OCI-LY1 (cell line): ENCODE data around the gene NFATC2IP.
"Not testable (repeated sequence)": the region's sequence is repeated elsewhere in the genome, so short reads cannot be mapped to it uniquely, and the experiment has no call there.

Source experiments
- H2AFZ ChIP-seq: fragments of 200-600 bp; sonication (generic), shearing (Covaris generic); 2 replicates; pipeline ENCODE4 v1.6.0; 2014; ENCODE audit warnings: antibody characterized with exemption, mild to moderate bottlenecking, low read length
- H3F3A ChIP-seq: fragments of 200-600 bp; sonication (generic), shearing (Covaris generic); 2 replicates; pipeline ENCODE4 v1.6.0; 2014; ENCODE audit warnings: mild to moderate bottlenecking, antibody characterized with exemption, low read length, moderate library complexity; ENCODE audit not compliant: insufficient read depth
- H3K27ac ChIP-seq: fragments of 200-600 bp; sonication (generic); 2 replicates; pipeline ENCODE4 v1.5.1; 2014; ENCODE audit warnings: low read length, mixed run types, mild to moderate bottlenecking, low read depth; ENCODE audit not compliant: poor library complexity, severe bottlenecking
- H3K27me3 ChIP-seq: fragments of 200-600 bp; sonication (generic); 2 replicates; pipeline ENCODE4 v1.6.0; 2014; ENCODE audit warnings: antibody characterized with exemption, mild to moderate bottlenecking, low read length, moderate library complexity; ENCODE audit not compliant: insufficient read depth
- H3K36me3 ChIP-seq: fragments of 200-600 bp; sonication (generic); 2 replicates; pipeline ENCODE4 v1.6.1; 2014; ENCODE audit warnings: mild to moderate bottlenecking, antibody characterized with exemption, low read length, moderate library complexity, mixed read lengths; ENCODE audit not compliant: insufficient read depth
- H3K4me1 ChIP-seq: fragments of 200-600 bp; sonication (generic); 2 replicates; pipeline ENCODE4 v1.5.1; 2014; ENCODE audit warnings: mild to moderate bottlenecking, low read length, moderate library complexity; ENCODE audit not compliant: insufficient read depth, severe bottlenecking
- H3K4me2 ChIP-seq: fragments of 200-600 bp; sonication (generic), shearing (Covaris generic); 2 replicates; pipeline ENCODE4 v1.6.1; 2014; ENCODE audit warnings: low read length
- H3K4me3 ChIP-seq: fragments of 200-600 bp; sonication (generic); 2 replicates; pipeline ENCODE4 v1.5.1; 2014; ENCODE audit warnings: low read length, low read depth, mild to moderate bottlenecking, mixed read lengths; ENCODE audit not compliant: poor library complexity, severe bottlenecking
- H3K79me2 ChIP-seq: fragments of 200-600 bp; shearing (Covaris generic); 2 replicates; pipeline ENCODE4 v1.6.1; 2016; ENCODE audit warnings: mixed run types, low read length, mixed read lengths; ENCODE audit not compliant: insufficient read depth
- H3K9ac ChIP-seq: fragments of 200-600 bp; sonication (generic), shearing (Covaris generic); 2 replicates; pipeline ENCODE4 v1.6.1; 2014; ENCODE audit warnings: mild to moderate bottlenecking, low read length, mixed read lengths
- H3K9me2 ChIP-seq: fragments of 200-600 bp; sonication (generic), shearing (Covaris generic); 2 replicates; pipeline ENCODE4 v1.6.1; 2014; ENCODE audit warnings: low read depth, mild to moderate bottlenecking, low read length, mixed read lengths
- H3K9me3 ChIP-seq: fragments of 200-600 bp; shearing (Covaris generic); 2 replicates; pipeline ENCODE4 v1.6.1; 2014; ENCODE audit warnings: low read length, mixed read lengths
- H4K20me1 ChIP-seq: fragments of 200-600 bp; sonication (generic), shearing (Covaris generic); 2 replicates; pipeline ENCODE4 v1.6.0; 2016; ENCODE audit warnings: mild to moderate bottlenecking, low read length; ENCODE audit not compliant: insufficient read depth
- EZH2 ChIP-seq: fragments of 200-600 bp; sonication (generic), shearing (Covaris generic); IDR thresholded peaks from 2 replicates; pipeline ENCODE4 v1.8.0; 2017; ENCODE audit warnings: borderline replicate concordance, mixed run types, mild to moderate bottlenecking, antibody characterized with exemption, low read length, moderate library complexity, mixed read lengths
- TF ChIP-seq, protein P1 (sequence below): fragments of 200-600 bp; sonication (generic), shearing (Covaris generic); IDR thresholded peaks from 2 replicates; pipeline ENCODE4 v1.5.1; 2017; ENCODE audit warnings: mild to moderate bottlenecking, antibody characterized with exemption, low read length, moderate library complexity, mixed read lengths

Gene NFATC2IP

DNA sequence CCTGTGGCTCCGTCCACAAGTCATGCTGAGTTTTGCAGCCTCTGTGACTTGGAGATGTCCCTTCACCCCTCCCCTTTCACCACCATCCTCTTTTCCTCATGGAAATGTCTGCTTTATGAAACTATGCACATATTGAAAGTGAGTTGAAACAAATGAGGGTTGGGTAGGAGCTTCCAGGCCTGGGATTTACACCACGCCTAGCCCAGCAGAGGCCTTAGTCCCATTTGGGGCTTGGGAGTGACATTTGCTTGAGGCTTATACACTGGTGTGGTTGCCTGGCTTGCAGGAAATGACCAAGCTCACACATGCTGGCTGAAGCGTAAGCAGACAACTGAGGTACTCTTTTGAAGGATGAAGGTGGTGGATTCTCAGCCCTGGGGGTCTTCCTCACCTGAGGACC is 13.3 kb downstream of the NFATC2IP start:
- no peak overlapping the region for H3K9ac ChIP-seq
- H3K79me2 ChIP-seq = no peaks in the 10 kb centered on the region
- no peak for TF ChIP-seq EZH2
- TF ChIP-seq, protein P1, sequence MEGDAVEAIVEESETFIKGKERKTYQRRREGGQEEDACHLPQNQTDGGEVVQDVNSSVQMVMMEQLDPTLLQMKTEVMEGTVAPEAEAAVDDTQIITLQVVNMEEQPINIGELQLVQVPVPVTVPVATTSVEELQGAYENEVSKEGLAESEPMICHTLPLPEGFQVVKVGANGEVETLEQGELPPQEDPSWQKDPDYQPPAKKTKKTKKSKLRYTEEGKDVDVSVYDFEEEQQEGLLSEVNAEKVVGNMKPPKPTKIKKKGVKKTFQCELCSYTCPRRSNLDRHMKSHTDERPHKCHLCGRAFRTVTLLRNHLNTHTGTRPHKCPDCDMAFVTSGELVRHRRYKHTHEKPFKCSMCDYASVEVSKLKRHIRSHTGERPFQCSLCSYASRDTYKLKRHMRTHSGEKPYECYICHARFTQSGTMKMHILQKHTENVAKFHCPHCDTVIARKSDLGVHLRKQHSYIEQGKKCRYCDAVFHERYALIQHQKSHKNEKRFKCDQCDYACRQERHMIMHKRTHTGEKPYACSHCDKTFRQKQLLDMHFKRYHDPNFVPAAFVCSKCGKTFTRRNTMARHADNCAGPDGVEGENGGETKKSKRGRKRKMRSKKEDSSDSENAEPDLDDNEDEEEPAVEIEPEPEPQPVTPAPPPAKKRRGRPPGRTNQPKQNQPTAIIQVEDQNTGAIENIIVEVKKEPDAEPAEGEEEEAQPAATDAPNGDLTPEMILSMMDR = no peak
- no peak overlapping the region for H2AFZ ChIP-seq
- H3K4me1 ChIP-seq = no peaks in the 10 kb centered on the region
- H3K9me2 ChIP-seq = no peaks in the 10 kb centered on the region
- H3K4me2 ChIP-seq = no peak overlapping the region
- no peak overlapping the region for H3K4me3 ChIP-seq
- no peaks in the 10 kb centered on the region for H3F3A ChIP-seq
- peaks cover 60% of the 10 kb centered on the region for H3K36me3 ChIP-seq
- no peaks in the 10 kb centered on the region for H3K27me3 ChIP-seq
- H3K9me3 ChIP-seq = no peaks in the 10 kb centered on the region
- no peaks in the 10 kb centered on the region for H4K20me1 ChIP-seq
- H3K27ac ChIP-seq = no peak overlapping the region

DNA sequence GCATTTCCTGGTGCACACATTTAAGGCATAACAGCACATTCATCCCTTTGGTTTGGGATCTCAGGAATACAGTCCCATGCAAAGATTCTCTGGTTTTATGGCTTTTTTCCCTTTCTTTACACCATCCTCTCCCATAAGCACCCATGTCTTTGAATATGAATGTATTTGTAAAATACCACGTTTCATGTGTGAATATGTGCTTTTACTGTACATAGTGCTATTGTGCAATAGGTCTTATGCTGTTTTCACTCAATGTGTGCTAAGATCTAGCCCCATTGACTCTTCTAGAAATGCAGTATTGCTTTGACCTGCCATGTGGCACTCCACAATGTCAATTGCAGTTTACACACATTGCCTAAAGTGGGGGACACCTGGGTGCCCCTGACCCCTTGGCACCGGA is 13.8 kb downstream of the NFATC2IP start:
- Histone ChIP-seq H3K27me3 (no peaks in the 10 kb centered on the region), H3K36me3 (peaks cover 56% of the 10 kb centered on the region), H3K27ac (no peak overlapping the region), H3F3A (no peaks in the 10 kb centered on the region), H3K9me2 (no peaks in the 10 kb centered on the region), H2AFZ (no peak overlapping the region), H3K79me2 (no peaks in the 10 kb centered on the region), H3K9me3 (no peaks in the 10 kb centered on the region), H3K4me1 (no peaks in the 10 kb centered on the region), H3K4me3 (no peak overlapping the region), H3K4me2 (no peak overlapping the region), H3K9ac (no peak overlapping the region), H4K20me1 (no peaks in the 10 kb centered on the region)
- TF ChIP-seq, protein P1 = no peak
- TF ChIP-seq EZH2 = no peak

DNA sequence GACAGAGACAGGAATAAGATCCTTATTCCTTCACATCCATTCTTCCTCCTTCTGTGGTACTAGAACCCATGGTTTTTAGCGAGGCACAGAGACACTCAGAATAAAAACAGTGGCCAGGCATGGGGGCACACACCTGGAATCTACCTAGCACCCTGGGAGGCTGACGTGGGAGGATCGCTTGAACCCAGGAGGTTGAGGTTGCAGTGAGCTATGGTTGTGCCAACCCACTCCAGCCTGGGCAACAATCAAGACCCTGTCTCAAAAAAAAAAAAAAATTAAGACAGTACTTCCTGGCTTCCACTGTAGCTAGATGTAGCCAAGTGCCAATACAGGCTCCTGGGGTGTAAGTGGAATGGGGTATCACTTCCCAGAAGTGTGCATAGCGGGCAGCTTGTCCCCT is 16.4 kb downstream of the NFATC2IP start:
- Histone ChIP-seq H3K9me3 (no peaks in the 10 kb centered on the region), H3K27me3 (no peaks in the 10 kb centered on the region), H3K9me2 (no peaks in the 10 kb centered on the region), H3K4me1 (no peaks in the 10 kb centered on the region), H3K27ac (no peak overlapping the region), H2AFZ (no peak overlapping the region), H3K36me3 (peaks cover 33% of the 10 kb centered on the region), H3F3A (no peaks in the 10 kb centered on the region), H3K9ac (no peak overlapping the region), H4K20me1 (no peaks in the 10 kb centered on the region), H3K4me2 (no peak overlapping the region), H3K79me2 (no peaks in the 10 kb centered on the region), H3K4me3 (no peak overlapping the region)
- no peak for TF ChIP-seq EZH2
- TF ChIP-seq, protein P1 = no peak

DNA sequence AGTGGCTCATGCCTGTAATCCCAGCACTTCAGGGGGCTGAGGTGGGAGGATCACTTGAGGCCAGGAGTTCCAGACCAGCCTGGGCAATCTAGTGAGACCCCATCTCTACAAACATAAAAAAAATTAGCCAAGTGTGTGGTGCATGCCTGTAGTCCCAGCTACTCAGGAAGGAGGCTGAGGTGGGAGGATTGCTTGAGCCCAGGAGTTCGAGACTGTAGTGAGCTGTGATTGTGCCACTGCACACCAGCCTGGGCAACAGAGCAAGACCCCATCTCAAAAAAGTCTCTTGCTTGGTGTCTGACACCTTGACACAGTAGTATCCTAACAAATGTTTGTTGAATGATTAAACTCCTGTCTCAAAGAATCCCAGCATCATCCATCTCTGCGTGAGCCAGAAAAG is 19.0 kb downstream of the NFATC2IP start:
- not testable (repeated sequence) for H3K9me3 ChIP-seq, H3K4me2 ChIP-seq, H4K20me1 ChIP-seq, H3K79me2 ChIP-seq, H3K9ac ChIP-seq, H3K27ac ChIP-seq, H2AFZ ChIP-seq, H3K27me3 ChIP-seq, H3K36me3 ChIP-seq, H3K4me1 ChIP-seq, H3F3A ChIP-seq, H3K9me2 ChIP-seq, H3K4me3 ChIP-seq
